HS-27A (cell line): ENCODE results near the gene SHTN1.

Experiments
- DNase-seq: peaks from one replicate; pipeline ENCODE4 v3.0.0-alpha.2; 2012; ENCODE audit warnings: low read depth, missing footprints

The SHTN1 gene

GRCh38 chr10:117005026-117005526 lies at the start of gene SHTN1:
SHTN1 (minus strand) TSS chr10:117005187; CDS start chr10:117005079, 108 bp downstream.
- DNase-seq, result no peak

- DNase-seq, result no peak
Observed at GRCh38 chr10:117053482-117053881, 48.5 kb upstream of the SHTN1 start.

- no peak for DNase-seq
Observed at GRCh38 chr10:117047947-117048346, 43.0 kb upstream of the SHTN1 start.

GRCh38 chr10:117016266-117016665 lies 11.3 kb upstream of the SHTN1 start:
- DNase-seq, result no peak

GRCh38 chr10:117014835-117015234 lies 9.8 kb upstream of the SHTN1 start:
- no peak for DNase-seq

- DNase-seq, result peak; percentile 30
Observed at GRCh38 chr10:117007080-117007479, 2.1 kb upstream of the SHTN1 start.

- DNase-seq, result no peak
Observed at GRCh38 chr10:117005527-117006055, 604 bp upstream of the SHTN1 start.

- peak; percentile 26 for DNase-seq
Observed at GRCh38 chr10:117004227-117005025, 561 bp downstream of the SHTN1 start.

GRCh38 chr10:117003336-117003735 lies 1.7 kb downstream of the SHTN1 start:
- DNase-seq, result no peak

GRCh38 chr10:117002206-117002605 lies 2.8 kb downstream of the SHTN1 start:
- no peak for DNase-seq

GRCh38 chr10:117001144-117001543 lies 3.8 kb downstream of the SHTN1 start:
- DNase-seq, result no peak

GRCh38 chr10:117000580-117000979 lies 4.4 kb downstream of the SHTN1 start:
- DNase-seq, result no peak

- no peak for DNase-seq
Observed at GRCh38 chr10:116998172-116998571, 6.8 kb downstream of the SHTN1 start.

- DNase-seq, result no peak
Observed at GRCh38 chr10:116997015-116997414, 8.0 kb downstream of the SHTN1 start.

- DNase-seq, result no peak
Observed at GRCh38 chr10:116995648-116996047, 9.3 kb downstream of the SHTN1 start.

- DNase-seq, result no peak
Observed at GRCh38 chr10:116994113-116994890, 10.7 kb downstream of the SHTN1 start.

- DNase-seq, result no peak
Observed at GRCh38 chr10:116993610-116994009, 11.4 kb downstream of the SHTN1 start.

- no peak for DNase-seq
Observed at GRCh38 chr10:116992183-116992582, 12.8 kb downstream of the SHTN1 start.

- DNase-seq, result no peak
Observed at GRCh38 chr10:116990276-116990800, 14.6 kb downstream of the SHTN1 start.

- no peak for DNase-seq
Observed at GRCh38 chr10:116989439-116989838, 15.5 kb downstream of the SHTN1 start.

GRCh38 chr10:116988311-116988710 lies 16.7 kb downstream of the SHTN1 start:
- DNase-seq, result no peak

- DNase-seq, result no peak
Observed at GRCh38 chr10:116985611-116986010, 19.4 kb downstream of the SHTN1 start.
